Right hindlimb (tissue), 1 donor: ENCODE data around the gene PCDHA10.
"Not testable (repeated sequence)": the region's sequence is repeated elsewhere in the genome, so short reads cannot be mapped to it uniquely, and the experiment has no call there.

ENCODE experiments used
- DNase-seq: peaks from one replicate; pipeline ENCODE4 v3.0.0-alpha.2; 2018

PCDHA10 gene, protein sequence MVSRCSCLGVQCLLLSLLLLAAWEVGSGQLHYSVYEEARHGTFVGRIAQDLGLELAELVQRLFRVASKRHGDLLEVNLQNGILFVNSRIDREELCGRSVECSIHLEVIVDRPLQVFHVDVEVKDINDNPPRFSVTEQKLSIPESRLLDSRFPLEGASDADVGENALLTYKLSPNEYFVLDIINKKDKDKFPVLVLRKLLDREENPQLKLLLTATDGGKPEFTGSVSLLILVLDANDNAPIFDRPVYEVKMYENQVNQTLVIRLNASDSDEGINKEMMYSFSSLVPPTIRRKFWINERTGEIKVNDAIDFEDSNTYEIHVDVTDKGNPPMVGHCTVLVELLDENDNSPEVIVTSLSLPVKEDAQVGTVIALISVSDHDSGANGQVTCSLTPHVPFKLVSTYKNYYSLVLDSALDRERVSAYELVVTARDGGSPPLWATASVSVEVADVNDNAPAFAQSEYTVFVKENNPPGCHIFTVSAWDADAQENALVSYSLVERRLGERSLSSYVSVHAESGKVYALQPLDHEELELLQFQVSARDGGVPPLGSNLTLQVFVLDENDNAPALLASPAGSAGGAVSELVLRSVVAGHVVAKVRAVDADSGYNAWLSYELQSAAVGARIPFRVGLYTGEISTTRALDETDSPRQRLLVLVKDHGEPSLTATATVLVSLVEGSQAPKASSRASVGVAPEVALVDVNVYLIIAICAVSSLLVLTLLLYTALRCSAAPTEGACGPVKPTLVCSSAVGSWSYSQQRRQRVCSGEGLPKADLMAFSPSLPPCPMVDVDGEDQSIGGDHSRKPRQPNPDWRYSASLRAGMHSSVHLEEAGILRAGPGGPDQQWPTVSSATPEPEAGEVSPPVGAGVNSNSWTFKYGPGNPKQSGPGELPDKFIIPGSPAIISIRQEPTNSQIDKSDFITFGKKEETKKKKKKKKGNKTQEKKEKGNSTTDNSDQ

GRCh38 chr5:140855772-140856674 is at the start of gene PCDHA10:
TSS of gene PCDHA10 (plus strand) at chr5:140855897. CDS start at chr5:140856049, 152 bp downstream.
- no peak for DNase-seq

GRCh38 chr5:140806834-140807775 is 48.6 kb upstream of the PCDHA10 start, which contains the start of gene PCDHA4:
TSS of gene PCDHA4 (plus strand) at chr5:140807068.
- no peak for DNase-seq

GRCh38 chr5:140808241-140808888 is 47.3 kb upstream of the PCDHA10 start:
- not testable (repeated sequence) for DNase-seq

- no peak for DNase-seq
These were observed 46.8 kb upstream of the PCDHA10 start for GRCh38 chr5:140808889-140809291.

DNA sequence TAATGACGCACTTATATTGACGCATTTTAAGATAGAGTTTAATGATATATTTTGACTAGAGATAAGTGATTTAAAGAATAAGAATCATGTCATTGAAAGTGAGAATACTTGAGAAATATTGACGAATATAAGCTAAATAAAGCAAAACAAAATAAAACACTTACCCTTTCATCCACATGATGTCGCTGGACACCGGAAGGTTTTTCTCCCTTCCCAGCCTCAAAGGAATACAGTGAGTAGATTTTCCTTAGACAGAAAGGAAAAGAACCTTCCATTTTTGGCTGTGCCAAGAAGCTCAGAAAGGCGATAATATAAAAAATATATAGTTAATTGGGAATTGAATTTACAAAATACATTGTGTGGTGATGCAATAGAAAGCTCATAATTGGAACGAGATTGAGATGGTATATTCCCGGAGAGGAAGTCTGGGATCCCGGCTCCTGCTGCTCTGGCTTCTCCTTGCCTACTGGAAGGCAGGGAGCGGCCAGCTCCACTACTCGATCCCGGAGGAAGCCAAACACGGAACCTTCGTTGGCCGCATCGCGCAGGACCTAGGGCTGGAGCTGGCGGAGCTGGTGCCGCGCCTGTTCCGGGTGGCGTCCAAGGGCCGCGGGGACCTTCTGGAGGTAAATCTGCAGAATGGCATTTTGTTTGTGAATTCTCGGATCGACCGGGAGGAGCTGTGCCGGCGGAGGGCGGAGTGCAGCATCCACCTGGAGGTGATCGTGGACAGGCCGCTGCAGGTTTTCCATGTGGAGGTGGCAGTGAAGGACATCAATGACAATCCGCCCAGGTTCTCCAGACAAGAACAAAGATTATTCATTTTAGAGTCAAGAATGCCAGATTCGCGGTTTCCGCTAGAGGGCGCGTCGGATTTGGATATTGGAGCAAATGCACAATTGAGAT is 34.1 kb upstream of the PCDHA10 start, which contains the start of gene PCDHA5:
TSS of gene PCDHA5 (plus strand) at position 239 of the 906 bp plus-strand sequence.
- DNase-seq: no peak

GRCh38 chr5:140822281-140822629 is 33.4 kb upstream of the PCDHA10 start:
- no peak for DNase-seq

DNA sequence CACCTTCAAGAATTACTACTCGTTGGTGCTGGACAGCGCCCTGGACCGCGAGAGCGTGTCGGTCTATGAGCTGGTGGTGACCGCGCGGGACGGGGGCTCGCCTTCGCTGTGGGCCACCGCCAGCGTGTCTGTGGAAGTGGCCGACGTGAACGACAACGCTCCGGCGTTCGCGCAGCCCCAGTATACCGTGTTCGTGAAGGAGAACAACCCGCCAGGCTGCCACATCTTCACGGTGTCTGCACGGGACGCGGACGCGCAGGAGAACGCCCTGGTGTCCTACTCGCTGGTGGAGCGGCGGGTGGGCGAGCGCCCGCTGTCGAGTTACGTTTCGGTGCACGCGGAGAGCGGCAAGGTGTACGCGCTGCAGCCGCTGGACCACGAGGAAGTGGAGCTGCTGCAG is 32.7 kb upstream of the PCDHA10 start:
- DNase-seq: not testable (repeated sequence)

- DNase-seq: no peak
These were observed 32.2 kb upstream of the PCDHA10 start for GRCh38 chr5:140823475-140823874.

DNA sequence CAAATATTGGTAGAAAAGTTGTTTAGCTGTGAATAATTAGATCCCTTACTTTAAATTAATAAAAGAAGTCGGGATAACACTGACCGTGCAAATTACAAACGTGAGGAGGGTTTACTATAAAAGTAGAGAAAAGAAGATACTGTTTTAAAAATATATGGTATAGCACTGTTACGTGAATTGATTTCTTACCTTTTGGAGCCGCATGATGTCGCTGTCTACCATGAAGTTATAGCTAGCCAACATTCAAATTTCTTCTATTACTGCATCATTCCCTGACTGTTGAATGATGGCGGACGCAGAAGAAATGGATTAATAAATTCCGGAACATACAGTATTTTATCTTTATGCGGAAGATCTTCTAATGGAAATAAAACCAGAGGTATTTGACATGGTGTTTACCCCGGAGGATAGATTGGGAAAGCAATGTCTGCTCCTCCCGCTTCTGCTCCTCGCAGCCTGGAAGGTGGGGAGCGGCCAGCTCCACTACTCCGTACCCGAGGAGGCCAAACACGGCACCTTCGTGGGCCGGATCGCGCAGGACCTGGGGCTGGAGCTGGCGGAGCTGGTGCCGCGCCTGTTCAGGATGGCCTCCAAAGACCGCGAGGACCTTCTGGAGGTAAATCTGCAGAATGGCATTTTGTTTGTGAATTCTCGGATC is 27.9 kb upstream of the PCDHA10 start, which contains the start of gene PCDHA6:
TSS of gene PCDHA6 (plus strand) at position 257 of the 658 bp plus-strand sequence. CDS start at position 389, 132 bp downstream.
- DNase-seq: no peak

DNA sequence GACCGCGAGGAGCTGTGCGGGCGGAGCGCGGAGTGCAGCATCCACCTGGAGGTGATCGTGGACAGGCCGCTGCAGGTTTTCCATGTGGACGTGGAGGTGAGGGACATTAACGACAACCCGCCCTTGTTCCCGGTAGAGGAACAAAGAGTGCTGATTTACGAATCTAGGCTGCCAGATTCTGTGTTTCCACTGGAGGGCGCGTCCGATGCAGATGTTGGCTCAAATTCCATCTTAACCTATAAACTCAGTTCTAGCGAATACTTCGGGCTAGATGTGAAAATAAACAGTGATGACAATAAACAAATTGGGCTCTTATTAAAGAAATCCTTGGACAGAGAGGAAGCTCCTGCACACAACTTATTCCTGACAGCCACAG is 27.3 kb upstream of the PCDHA10 start:
- no peak for DNase-seq

GRCh38 chr5:140829511-140830501 is 25.9 kb upstream of the PCDHA10 start:
- DNase-seq: not testable (repeated sequence)

DNA sequence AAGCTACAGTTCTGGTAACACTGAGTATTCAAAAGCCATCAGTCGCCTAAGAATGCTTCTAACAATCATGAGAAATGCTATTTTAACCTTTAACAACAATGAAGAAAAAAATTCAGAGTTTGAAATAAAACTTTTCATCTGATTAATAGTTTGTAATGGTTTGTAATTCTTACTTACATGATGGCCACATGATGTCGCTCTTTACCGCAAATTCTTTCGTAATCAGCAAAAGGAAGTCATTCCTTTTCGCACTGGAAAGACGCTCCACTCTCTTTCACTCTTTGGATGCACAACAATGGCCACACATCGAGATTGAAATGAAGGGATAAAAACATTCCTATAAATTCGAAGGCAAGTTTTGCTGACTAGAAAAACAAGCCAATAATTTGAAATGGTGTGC is 21.7 kb upstream of the PCDHA10 start, which contains the start of gene PCDHA7:
TSS of gene PCDHA7 (plus strand) at position 277 of the 400 bp plus-strand sequence. CDS start at position 392, 115 bp downstream.
- no peak for DNase-seq

DNA sequence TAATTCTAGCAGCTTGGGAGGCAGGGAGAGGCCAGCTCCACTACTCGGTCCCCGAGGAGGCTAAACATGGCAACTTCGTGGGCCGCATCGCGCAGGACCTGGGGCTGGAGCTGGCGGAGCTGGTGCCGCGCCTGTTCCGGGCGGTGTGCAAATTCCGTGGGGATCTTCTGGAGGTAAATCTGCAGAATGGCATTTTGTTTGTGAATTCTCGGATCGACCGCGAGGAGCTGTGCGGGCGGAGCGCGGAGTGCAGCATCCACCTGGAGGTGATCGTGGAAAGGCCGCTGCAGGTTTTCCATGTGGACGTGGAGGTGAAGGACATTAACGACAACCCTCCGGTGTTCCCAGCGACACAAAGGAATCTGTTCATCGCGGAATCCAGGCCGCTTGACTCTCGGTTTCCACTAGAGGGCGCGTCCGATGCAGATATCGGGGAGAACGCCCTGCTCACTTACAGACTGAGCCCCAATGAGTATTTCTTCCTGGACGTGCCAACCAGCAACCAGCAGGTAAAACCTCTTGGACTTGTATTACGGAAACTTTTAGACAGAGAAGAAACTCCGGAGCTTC is 21.2 kb upstream of the PCDHA10 start:
- DNase-seq: not testable (repeated sequence)

GRCh38 chr5:140835622-140836510 is 19.8 kb upstream of the PCDHA10 start:
- no peak for DNase-seq

- no peak for DNase-seq
These were observed 14.4 kb upstream of the PCDHA10 start, which contains the start of gene PCDHA8 for GRCh38 chr5:140840978-140841962. TSS of gene PCDHA8 (plus strand) at chr5:140841187. CDS start at chr5:140841322, 135 bp downstream.
